DND-41 (cell line): ENCODE data around the gene PILRB.

Experiments
- EZH2 ChIP-seq: IDR thresholded peaks from 3 replicates; pipeline ENCODE4 v1.6.1; 2012; ENCODE audit warnings: borderline replicate concordance, low read depth, mild to moderate bottlenecking, moderate library complexity, low read length, inconsistent platforms; ENCODE audit not compliant: severe bottlenecking
- TF ChIP-seq, protein P1 (sequence below): IDR thresholded peaks from 2 replicates; pipeline ENCODE4 v1.5.1; 2012; ENCODE audit warnings: borderline replicate concordance, low read length, moderate library complexity, mild to moderate bottlenecking; ENCODE audit not compliant: poor library complexity, severe bottlenecking; ENCODE audit errors: extremely low read depth

DNA sequence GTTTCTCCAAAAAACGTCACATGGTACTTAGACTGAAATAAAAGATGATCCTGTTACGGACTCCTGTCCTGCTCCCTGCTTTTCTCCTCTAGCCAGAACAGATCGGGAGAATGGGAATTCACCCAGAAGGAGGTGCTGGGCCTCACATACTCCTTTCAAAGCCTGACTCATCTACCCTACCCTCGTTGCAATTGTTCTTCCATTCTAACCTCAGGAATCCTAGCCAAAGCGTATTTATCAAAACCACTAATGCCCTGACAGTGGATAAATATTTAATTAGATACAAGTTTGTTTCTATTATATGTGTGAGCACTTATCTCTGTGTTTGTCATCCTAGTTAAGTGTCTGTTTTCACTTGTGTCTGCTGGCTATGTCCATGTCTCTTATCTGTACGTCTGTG, 48.9 kb downstream of the PILRB start:
- TF ChIP-seq, protein P1, sequence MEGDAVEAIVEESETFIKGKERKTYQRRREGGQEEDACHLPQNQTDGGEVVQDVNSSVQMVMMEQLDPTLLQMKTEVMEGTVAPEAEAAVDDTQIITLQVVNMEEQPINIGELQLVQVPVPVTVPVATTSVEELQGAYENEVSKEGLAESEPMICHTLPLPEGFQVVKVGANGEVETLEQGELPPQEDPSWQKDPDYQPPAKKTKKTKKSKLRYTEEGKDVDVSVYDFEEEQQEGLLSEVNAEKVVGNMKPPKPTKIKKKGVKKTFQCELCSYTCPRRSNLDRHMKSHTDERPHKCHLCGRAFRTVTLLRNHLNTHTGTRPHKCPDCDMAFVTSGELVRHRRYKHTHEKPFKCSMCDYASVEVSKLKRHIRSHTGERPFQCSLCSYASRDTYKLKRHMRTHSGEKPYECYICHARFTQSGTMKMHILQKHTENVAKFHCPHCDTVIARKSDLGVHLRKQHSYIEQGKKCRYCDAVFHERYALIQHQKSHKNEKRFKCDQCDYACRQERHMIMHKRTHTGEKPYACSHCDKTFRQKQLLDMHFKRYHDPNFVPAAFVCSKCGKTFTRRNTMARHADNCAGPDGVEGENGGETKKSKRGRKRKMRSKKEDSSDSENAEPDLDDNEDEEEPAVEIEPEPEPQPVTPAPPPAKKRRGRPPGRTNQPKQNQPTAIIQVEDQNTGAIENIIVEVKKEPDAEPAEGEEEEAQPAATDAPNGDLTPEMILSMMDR = no peak
- no peak for TF ChIP-seq EZH2
